Large intestine (tissue), 3 donors: ENCODE data around the gene AGBL4. TPM values are rescaled to one million over a fixed set of nuclear protein-coding genes. Genes with fewer than 3 reads are reported as not detected.

Experiments
- DNase-seq, 2 donors: peaks; one replicate each; pipeline versions ENCODE4 v3.0.0 to v3.0.0-alpha.2; 2013
- H3K27ac ChIP-seq: one replicate; pipeline ENCODE4 v1.5.1; 2013; ENCODE audit warnings: low read length
- H3K27me3 ChIP-seq: 2 replicates; pipeline ENCODE4 v1.6.1; 2013; ENCODE audit warnings: low read length; ENCODE audit not compliant: control insufficient read depth, insufficient read depth
- H3K36me3 ChIP-seq: 2 replicates; pipeline ENCODE4 v1.6.1; 2013; ENCODE audit warnings: low read length; ENCODE audit not compliant: control insufficient read depth, insufficient read depth
- H3K4me1 ChIP-seq: one replicate; pipeline ENCODE4 v1.6.1; 2013; ENCODE audit warnings: low read length; ENCODE audit not compliant: control insufficient read depth, insufficient read depth
- H3K4me3 ChIP-seq: one replicate; pipeline ENCODE4 v1.5.1; 2013; ENCODE audit warnings: low read length
- H3K9me3 ChIP-seq: one replicate; pipeline ENCODE4 v1.6.1; 2013; ENCODE audit warnings: mild to moderate bottlenecking, low read depth, low read length, moderate library complexity; ENCODE audit not compliant: control insufficient read depth
- WGBS: methylation state at CpG from one replicate; pipeline ENCODE4 v1.1.5; 2013; ENCODE audit warnings: low lambda C conversion rate; ENCODE audit not compliant: insufficient coverage; 5-methylcytosine and 5-hydroxymethylcytosine counted together
- polyA plus RNA-seq: library from polyadenylated mRNA; unstranded; fragments of 120-200 nt; gene quantifications from one replicate; pipeline ENCODE4 v1.2.1, GENCODE V29; 2013

Gene AGBL4
- polyA plus RNA-seq, 1 donor = 0.28 TPM

DNA sequence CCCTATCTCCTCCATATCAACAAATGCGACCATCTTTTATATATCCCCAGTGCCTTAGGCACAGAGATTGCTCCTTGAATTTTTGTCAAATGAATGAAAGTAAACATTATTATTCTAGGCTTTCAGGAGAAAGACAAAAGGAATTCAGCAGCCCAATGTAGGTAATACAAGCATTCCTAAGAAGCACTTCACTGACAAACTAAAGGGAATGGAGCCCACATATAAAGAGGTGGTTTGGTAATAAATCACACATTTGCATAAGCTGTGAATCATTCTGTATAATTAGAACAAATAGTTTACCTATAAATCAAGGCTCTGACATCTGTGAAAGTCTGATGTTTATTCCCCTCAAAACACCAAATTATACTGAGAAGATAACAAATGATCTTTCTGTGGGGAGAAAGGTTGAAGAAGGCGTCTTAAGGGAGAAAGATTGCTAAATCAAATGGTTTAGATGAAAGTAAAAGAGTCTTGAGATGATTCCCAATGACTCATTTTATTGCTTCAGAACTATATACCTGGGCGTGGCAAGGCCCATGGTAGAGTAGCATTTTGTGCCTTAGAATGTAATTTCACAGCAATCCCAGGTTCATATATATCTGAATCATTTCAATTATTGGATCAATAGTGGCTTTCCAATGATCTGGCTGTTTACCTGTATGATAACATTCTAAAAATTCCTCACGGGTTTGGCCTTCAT lies 558.1 kb downstream of the AGBL4 start:
- Histone ChIP-seq H3K27me3 (no peaks in the 10 kb centered on the region), H3K4me3 (no peak overlapping the region), H3K27ac (no peak overlapping the region), H3K9me3 (no peaks in the 10 kb centered on the region), H3K36me3 (no peaks in the 10 kb centered on the region), H3K4me1 (no peaks in the 10 kb centered on the region)
- no peak for DNase-seq
- WGBS = 21% methylated on average over 2 of the region's 4 CpGs

DNA sequence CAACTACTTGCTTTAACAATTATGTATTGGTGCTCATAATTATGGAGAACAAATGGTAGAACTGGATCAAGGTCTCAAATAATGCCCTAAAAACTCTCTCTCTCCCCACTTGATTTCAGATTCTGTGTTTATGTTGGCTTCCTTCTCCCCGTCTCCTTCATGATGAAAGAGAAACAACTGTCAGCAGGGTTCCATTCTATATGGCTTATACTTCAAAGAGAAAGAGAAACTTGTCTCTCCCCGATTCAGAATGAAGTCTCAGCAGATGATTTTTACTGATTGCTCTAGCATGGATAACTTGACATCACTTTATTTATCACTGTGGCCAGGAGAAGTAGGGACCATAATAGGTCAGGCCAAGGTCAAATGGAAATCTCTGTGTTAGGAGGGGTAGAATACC lies 575.6 kb downstream of the AGBL4 start:
- H3K27ac ChIP-seq = no peak overlapping the region
- WGBS = no CpG with 5 or more reads among the region's 2 CpGs

DNA sequence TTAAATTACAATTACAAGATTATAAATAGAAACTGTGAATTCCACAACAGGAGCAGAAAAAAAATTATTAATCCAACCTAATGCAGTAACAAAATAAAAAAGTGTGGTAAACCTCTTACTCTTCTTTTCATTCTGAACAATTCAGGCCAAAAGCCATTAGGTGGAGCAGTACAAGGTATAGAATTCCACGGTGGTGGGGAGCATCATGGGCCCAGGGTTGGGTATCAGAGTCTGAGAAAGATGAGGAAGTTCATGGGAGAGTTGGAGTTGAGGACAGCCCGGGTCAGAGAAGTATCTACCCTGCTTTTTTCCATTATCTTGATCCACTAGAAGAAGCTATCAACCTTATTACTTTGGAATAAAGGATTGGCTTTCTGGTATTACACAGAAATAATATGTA lies 586.9 kb downstream of the AGBL4 start:
- Histone ChIP-seq H3K27me3 (no peaks in the 10 kb centered on the region), H3K4me1 (no peaks in the 10 kb centered on the region), H3K27ac (no peak overlapping the region), H3K4me3 (no peak overlapping the region), H3K9me3 (no peaks in the 10 kb centered on the region), H3K36me3 (no peaks in the 10 kb centered on the region)
- no peak for DNase-seq
- no CpG with 5 or more reads among the region's 2 CpGs for WGBS

More for the DNA sequence above, 575.6 kb downstream of the AGBL4 start:
- Histone ChIP-seq H3K36me3 (no peaks in the 10 kb centered on the region), H3K27me3 (no peaks in the 10 kb centered on the region), H3K4me3 (no peak overlapping the region), H3K9me3 (no peaks in the 10 kb centered on the region), H3K4me1 (no peaks in the 10 kb centered on the region)
- DNase-seq = no peak

DNA sequence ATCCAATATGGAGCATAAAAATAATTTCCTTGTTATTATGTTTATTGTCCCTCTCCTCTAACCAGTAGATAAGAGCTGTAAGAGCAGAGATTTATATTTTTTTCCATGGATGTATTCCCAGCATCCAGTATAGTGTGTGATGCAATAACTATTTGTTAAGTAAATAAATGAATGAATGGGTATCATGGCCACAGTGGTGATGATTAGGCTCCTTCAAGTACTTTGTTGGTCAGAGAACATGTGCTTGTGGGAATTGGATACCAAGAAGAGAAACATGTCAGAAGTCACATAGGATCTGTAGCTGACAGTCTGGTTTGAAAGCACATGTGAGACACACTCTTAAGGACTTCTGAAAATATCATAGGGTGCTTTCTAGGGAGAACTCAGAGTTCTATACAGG lies 588.5 kb downstream of the AGBL4 start:
- DNase-seq = no peak
- H3K27me3 ChIP-seq = no peaks in the 10 kb centered on the region
- no peaks in the 10 kb centered on the region for H3K9me3 ChIP-seq
- H3K27ac ChIP-seq = no peak overlapping the region
- H3K4me1 ChIP-seq = no peaks in the 10 kb centered on the region
- no peak overlapping the region for H3K4me3 ChIP-seq
- H3K36me3 ChIP-seq = no peaks in the 10 kb centered on the region

DNA sequence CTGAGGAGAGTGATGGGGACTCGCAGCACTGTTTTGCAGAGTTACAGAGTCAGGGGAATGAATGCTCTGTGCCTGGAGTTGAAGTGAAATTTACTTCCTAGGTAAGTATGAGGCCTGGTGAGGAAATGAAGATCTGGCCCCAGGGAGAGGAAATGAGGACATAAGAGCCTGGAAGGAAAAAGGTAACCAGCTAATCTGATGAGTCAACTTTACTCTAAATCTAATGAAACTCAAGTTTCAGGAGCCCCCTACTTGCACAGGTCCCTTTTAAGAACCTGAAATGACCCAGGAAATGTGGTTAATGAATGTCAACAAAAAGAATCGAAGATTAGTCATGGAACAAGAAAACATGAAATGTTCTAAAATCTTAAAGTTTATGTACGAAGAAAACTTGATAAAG lies 599.0 kb downstream of the AGBL4 start:
- no peaks in the 10 kb centered on the region for H3K36me3 ChIP-seq
- H3K27ac ChIP-seq = no peak overlapping the region
- WGBS = 86% methylated on average over 2 of the region's 3 CpGs
- DNase-seq = no peak
- H3K4me1 ChIP-seq = no peaks in the 10 kb centered on the region
- H3K27me3 ChIP-seq = no peaks in the 10 kb centered on the region
- no peak overlapping the region for H3K4me3 ChIP-seq
- no peaks in the 10 kb centered on the region for H3K9me3 ChIP-seq

DNA sequence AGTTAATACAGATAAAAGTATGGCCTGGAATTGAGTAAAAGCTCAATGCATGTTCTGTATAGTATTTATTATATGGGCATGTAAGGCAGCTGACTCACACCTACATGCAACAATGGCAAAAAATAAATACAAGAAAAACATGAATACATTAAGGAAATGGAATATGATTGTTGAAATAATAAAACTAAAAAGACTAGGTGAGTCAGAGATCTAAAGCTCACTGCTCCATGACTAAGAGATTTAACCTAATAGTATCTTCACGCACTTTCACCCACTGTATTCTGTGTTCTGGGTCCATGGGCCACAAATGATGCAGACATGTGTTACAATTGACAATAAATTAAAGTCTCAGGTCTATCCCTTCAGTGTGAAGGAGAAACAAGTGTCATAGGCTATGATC lies 607.0 kb downstream of the AGBL4 start:
- Histone ChIP-seq H3K36me3 (no peaks in the 10 kb centered on the region), H3K4me1 (no peaks in the 10 kb centered on the region), H3K4me3 (no peak overlapping the region), H3K9me3 (no peaks in the 10 kb centered on the region), H3K27ac (no peak overlapping the region), H3K27me3 (no peaks in the 10 kb centered on the region)
- 100% methylated on average over 1 of the region's 1 CpG for WGBS
- no peak for DNase-seq

DNA sequence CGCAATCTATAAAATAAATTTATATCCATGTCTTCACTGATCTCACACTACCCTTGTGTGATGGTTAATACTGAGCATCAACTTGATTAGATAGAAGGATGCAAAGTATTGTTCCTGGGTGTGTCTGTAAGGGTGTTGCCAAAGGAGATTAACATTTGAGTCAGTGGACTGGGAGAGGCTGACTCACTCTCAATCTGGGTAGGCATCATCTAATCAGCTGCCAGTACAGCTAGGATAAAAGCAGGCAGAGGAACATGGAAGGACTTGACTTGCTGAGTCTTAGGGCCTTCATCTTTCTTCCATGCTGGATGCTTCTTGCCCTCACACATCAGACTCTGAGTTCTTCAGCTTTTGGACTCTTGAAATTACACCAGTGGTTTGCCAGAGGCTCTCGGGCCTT lies 615.4 kb downstream of the AGBL4 start:
- Histone ChIP-seq H3K27me3 (no peaks in the 10 kb centered on the region), H3K36me3 (no peaks in the 10 kb centered on the region), H3K9me3 (no peaks in the 10 kb centered on the region), H3K27ac (no peak overlapping the region), H3K4me1 (no peaks in the 10 kb centered on the region), H3K4me3 (no peak overlapping the region)
- WGBS = 88% methylated on average over 1 of the region's 2 CpGs
- no peak for DNase-seq

DNA sequence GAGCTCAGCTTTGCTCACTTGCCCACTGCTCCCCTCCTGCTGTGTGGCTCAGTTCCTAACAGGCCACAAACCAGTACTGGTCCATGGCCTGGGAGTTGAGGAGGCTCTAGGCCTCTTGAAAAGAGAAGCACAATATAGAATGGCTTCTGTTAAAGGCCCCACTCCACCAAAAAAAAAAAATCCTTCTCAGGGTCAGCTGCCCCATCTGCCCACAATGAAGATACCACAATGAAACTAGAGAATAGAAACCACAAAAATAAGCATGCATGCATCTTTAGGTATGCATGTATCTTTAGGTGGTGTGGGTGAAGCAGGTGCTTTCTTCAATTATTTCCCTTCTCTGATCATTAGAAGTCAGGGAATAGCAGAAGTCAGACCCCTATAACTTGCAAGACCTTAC lies 626.7 kb downstream of the AGBL4 start:
- Histone ChIP-seq H3K27ac (no peak overlapping the region), H3K4me1 (no peaks in the 10 kb centered on the region), H3K4me3 (no peak overlapping the region), H3K27me3 (no peaks in the 10 kb centered on the region), H3K36me3 (no peaks in the 10 kb centered on the region), H3K9me3 (no peaks in the 10 kb centered on the region)
- no peak for DNase-seq

DNA sequence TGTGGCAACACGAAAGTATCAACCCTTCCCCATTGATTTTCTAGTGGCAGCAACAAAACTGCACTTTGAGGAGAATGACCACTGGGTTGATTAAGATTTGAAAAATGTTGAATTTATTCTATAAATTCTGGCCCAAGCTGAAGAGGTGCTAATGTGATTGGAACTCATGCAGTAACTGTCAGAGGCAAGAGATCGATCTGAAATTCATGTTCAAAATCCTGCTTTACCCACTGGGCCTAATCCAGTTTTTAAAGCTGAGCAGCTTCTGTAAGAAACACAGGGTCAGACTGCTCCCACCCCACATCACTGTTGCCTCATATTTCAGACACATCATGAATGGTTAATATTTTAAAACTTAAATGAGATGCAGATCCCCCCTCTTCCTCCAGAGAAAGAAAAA lies 629.6 kb downstream of the AGBL4 start:
- no peaks in the 10 kb centered on the region for H3K27me3 ChIP-seq
- DNase-seq = no peak
- H3K4me1 ChIP-seq = no peaks in the 10 kb centered on the region
- H3K36me3 ChIP-seq = no peaks in the 10 kb centered on the region
- WGBS = 100% methylated on average over 1 of the region's 2 CpGs
- H3K27ac ChIP-seq = no peak overlapping the region
- no peak overlapping the region for H3K4me3 ChIP-seq
- no peaks in the 10 kb centered on the region for H3K9me3 ChIP-seq

DNA sequence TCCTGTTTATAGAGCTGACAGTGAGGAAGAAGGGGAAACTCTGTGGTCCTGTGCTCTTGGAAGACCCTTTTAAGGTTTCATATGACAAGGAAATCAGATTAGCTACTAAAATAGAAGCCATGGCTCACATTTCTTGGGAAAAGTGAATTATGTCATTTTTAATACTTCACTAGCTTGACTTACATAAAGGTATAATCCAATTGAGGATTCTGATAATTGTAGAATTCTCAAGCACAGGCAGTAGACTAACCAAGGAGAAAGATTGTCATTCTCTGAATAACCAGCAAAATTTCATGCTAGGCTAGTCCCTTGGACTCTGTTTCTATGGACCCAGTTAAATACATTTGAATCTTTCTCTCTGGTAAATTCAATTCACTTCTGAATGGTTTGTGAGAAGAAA lies 634.1 kb downstream of the AGBL4 start:
- no peak for DNase-seq
- Histone ChIP-seq H3K4me3 (no peak overlapping the region), H3K36me3 (no peaks in the 10 kb centered on the region), H3K4me1 (no peaks in the 10 kb centered on the region), H3K9me3 (no peaks in the 10 kb centered on the region), H3K27ac (no peak overlapping the region), H3K27me3 (no peaks in the 10 kb centered on the region)

DNA sequence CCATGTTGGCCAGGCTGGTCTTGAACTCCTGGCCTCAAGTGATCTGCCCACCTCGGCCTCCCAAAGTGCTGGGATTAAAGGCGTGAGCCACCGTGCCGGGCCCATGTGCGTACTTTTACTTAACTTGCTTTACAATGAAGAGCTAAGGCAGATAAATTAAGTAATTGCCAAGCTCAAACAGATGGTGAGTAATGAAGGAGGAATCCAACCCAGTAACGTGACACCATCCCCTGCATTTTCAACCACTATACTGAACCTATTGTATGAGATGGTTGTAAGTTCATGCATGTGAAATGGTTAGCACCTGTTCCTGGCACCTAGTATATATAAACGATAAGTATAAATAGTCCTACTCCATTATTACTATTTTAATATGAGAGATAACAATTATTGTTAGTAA lies 659.1 kb downstream of the AGBL4 start:
- Histone ChIP-seq H3K9me3 (no peaks in the 10 kb centered on the region), H3K36me3 (no peaks in the 10 kb centered on the region), H3K27me3 (no peaks in the 10 kb centered on the region), H3K27ac (no peak overlapping the region), H3K4me3 (no peak overlapping the region), H3K4me1 (no peaks in the 10 kb centered on the region)
- DNase-seq = no peak
- WGBS = 100% methylated on average over 1 of the region's 7 CpGs
